Activated T-cell treated with anti-CD3 and anti-CD28 coated beads for 48 hours (primary cell): Measurements from ENCODE around the gene GALNTL6.

Experiments
- DNase-seq: peaks from one replicate; pipeline ENCODE4 v3.0.0-alpha.2; 2020; ENCODE audit warnings: low read depth

The GALNTL6 gene

DNA sequence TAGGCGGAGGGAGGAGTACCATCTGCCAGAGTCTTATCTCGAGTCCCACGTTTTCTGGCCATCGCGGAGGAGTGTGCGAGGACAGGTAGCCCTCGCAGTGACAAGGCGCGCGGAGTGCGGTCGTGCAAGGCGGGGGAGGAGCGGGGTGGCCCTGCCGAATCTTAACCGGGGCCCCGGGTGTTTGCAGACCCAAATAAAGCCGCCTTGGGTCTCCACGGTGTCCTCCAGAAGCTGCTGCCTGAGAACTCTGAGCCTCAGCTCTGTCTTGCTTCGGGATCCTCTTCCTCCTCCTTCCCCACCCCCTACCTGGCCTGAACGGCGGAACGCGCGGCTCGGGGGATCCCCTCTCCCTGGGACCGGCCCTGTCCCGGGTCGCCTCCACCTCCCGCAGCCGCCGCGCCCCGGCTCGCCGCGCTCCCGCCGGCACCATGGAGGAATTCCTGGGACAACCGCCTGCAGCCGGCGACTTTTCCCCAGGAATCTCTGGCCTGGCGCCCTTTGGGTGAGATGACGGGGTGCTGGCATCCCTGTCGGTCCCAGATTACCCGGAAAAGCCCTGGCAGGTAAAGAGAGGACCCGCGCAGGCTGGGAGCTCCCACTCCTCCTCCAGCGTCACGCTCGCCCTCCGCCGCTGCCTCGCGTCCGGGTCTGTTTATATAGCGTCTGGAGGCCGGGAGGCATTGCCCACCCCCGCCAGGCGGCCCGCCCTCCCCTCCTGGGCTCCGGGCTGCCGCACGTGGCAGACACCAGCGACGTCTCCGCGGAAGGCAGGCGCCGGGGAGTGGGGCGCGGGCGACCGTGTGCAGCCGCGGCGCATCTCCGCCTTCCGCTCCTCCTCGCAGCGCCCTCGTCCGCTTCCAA, at the start of gene GALNTL6:
TSS of gene GALNTL6 (plus strand) at position 740 of the 861 bp plus-strand sequence.
- no peak for DNase-seq

DNA sequence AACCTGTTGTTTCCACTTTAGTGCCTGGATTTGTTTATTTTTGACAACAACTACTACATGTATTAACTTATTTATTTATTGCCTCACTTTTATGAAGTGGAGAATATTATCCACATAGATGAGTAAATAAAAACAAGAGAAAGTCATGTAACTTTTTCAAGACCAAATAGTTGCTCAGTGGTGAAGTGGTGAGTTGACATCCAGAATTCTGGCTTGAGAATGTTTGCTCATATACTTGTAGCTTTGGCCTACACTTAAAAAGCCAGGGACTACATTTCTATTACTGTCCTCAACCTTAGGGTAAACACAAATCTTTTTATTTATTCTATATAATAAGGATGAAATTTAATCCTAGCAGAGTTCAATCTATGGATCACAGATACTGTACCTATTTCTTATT, 47.7 kb upstream of the GALNTL6 start:
- DNase-seq: no peak

GRCh38 chr4:171774642-171775190, 38.5 kb upstream of the GALNTL6 start:
- DNase-seq: no peak

GRCh38 chr4:171779301-171779700, 33.9 kb upstream of the GALNTL6 start:
- DNase-seq: no peak

- DNase-seq: no peak
Observed at GRCh38 chr4:171785388-171785787, 27.8 kb upstream of the GALNTL6 start.

GRCh38 chr4:171793723-171794122, 19.5 kb upstream of the GALNTL6 start:
- DNase-seq: no peak

- DNase-seq: no peak
Observed at GRCh38 chr4:171794528-171794927, 18.7 kb upstream of the GALNTL6 start.

- no peak for DNase-seq
Observed at GRCh38 chr4:171809854-171810253, 3.4 kb upstream of the GALNTL6 start.

DNA sequence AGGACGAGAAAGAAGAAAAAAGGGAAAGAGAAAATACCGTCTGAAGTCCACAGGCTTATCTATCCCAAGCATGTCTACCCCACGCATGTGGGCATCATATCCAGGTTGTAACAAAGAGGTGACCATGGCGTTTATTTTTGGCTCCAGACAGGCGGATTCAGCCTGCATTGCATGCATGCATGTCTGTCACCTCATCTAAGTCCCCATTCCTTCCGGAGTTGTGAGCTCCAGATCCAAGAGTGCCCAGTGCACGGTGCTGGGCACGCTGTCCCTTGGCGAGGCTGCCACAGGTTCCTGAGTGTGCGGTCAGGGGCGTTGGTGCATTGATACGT, 905 bp upstream of the GALNTL6 start:
- DNase-seq: no peak

DNA sequence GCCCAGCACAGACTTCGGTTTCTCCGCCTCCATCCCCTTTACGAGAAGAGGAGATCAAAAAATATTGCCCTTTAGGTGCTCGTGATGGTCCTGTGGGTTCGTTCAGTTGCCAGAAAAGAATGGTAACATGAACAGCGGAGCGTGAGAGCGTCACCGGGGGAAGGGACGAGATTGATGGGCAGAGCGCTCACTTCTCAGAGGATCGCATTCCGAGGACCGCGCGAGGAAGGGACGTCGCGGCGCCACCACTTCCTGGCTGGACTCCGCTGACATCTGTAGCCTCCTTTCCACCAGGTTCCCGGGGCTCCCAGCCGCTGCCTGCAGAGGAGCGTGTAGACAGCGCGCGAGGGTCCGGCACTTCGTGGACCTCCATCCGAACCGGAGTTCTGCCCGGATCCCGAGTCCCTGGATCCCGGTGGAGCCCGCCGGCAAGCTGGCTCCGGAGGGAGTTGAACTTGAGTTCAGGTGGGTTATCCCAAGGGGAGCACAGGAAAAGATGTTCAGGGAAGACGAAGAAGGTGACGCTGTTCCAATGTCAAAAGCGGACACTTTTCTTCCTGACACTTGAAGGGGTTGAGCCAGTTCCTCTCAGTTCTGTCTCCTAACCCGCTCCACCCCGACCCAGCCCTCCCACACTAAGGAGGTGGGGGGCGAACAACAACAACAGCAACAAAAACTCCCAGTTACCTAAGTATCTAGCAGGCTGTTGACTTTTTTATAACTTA, 484 bp downstream of the GALNTL6 start:
- DNase-seq: no peak

DNA sequence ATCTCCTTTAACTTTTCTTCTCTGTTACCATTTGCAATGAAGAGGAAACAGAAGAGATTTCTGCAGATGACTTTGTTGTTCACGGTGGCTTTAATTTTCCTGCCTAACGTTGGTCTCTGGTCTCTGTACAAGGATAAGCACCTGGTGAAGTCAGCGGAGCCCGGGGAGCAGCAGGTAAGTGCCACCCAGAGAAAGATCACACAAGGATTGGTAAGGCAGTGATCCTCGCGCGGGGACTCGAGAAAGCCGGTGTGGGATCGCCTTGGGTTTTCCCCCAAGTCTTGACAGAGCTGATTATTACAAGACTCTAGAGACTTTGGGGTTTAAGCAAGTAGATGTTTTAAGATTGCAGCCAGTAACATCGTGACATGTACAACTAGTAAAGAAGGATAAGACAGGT, 1.3 kb downstream of the GALNTL6 start:
- no peak for DNase-seq

- DNase-seq: no peak
Observed at GRCh38 chr4:171817026-171817425, 3.8 kb downstream of the GALNTL6 start.

DNA sequence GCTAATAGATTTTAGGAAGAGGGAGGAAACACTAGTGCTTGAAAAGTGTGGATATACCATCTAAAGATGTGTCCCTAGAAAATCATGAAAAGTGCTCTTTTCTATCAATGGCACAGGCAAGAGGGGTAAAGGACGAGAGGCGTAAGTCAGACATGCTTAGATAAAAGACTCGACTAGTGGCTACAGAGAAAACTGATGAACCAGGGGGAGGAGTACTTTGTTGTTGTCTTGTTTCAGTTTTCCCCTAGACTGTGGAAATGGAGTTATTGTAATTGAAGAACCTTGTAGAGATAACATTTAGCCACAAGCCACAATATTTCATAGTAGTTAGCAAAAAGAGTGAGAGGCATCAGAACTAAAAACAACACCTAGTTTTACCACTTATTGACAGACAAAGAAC, 21.4 kb downstream of the GALNTL6 start:
- no peak for DNase-seq

- no peak for DNase-seq
Observed at GRCh38 chr4:171843456-171843855, 30.3 kb downstream of the GALNTL6 start.

GRCh38 chr4:171846232-171846631, 33.0 kb downstream of the GALNTL6 start:
- DNase-seq: no peak

- DNase-seq: no peak
Observed at GRCh38 chr4:171846893-171847292, 33.7 kb downstream of the GALNTL6 start.

- DNase-seq: no peak
Observed at GRCh38 chr4:171847751-171848150, 34.5 kb downstream of the GALNTL6 start.

- no peak for DNase-seq
Observed at GRCh38 chr4:171849686-171850222, 36.5 kb downstream of the GALNTL6 start.

GRCh38 chr4:171851295-171851694, 38.1 kb downstream of the GALNTL6 start:
- DNase-seq: no peak

- DNase-seq: no peak
Observed at GRCh38 chr4:171857302-171858012, 44.3 kb downstream of the GALNTL6 start.

DNA sequence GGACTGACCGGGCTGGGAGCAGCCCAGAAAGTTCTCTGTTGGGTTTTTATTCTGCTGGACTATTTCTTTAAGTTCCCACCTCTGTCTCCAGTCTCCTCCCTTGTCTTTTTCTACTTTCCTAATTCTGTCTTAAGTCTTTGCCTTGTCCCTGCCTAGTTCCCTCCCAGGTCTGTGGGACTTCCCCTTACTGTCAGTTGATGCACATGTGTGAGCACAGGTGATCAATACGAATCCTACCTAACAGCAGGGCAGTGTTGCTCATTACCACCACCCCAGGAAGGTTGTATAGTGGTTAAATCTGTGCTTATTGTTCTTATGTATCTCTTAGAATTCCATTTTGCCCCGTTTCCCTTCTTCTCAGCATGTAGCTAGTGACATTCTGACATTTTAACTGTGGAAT, 62.1 kb downstream of the GALNTL6 start:
- no peak for DNase-seq

GRCh38 chr4:171876636-171877035, 63.4 kb downstream of the GALNTL6 start:
- no peak for DNase-seq
